Measurements from ENCODE around the gene OXCT2. TPM values are rescaled to one million over a fixed set of nuclear protein-coding genes. Genes with fewer than 3 reads are reported as not detected.
"Not testable (repeated sequence)": the region's sequence is repeated elsewhere in the genome, so short reads cannot be mapped to it uniquely, and the experiment has no call there.

The OXCT2 gene
- total RNA-seq, 1 experiment from 2014 or later: 0.74 TPM

GRCh38 chr1:39787964-39788363, 16.8 kb upstream of the OXCT2 start:
- DNase-seq (ENCODE audit: extremely low read depth, low read depth): not testable (repeated sequence)

- no peak for DNase-seq (ENCODE audit: extremely low read depth, low read depth)
These were observed 16.3 kb upstream of the OXCT2 start for GRCh38 chr1:39787468-39787867.

- DNase-seq (ENCODE audit: extremely low read depth, low read depth): not testable (repeated sequence)
These were observed 15.9 kb upstream of the OXCT2 start for GRCh38 chr1:39787108-39787375.

GRCh38 chr1:39786303-39787107, 15.4 kb upstream of the OXCT2 start:
- not testable (repeated sequence) for DNase-seq (ENCODE audit: extremely low read depth, low read depth)

GRCh38 chr1:39782685-39783084, 11.5 kb upstream of the OXCT2 start:
- DNase-seq (ENCODE audit: extremely low read depth, low read depth): not testable (repeated sequence)

- DNase-seq (ENCODE audit: extremely low read depth, low read depth): no peak
These were observed 11.0 kb upstream of the OXCT2 start for GRCh38 chr1:39782103-39782502.

GRCh38 chr1:39781349-39781715, 10.2 kb upstream of the OXCT2 start:
- DNase-seq (ENCODE audit: extremely low read depth, low read depth): no peak

GRCh38 chr1:39779821-39780220, 8.7 kb upstream of the OXCT2 start:
- DNase-seq (ENCODE audit: extremely low read depth, low read depth): no peak

GRCh38 chr1:39779137-39779536, 8.0 kb upstream of the OXCT2 start:
- DNase-seq (ENCODE audit: extremely low read depth, low read depth): no peak

GRCh38 chr1:39778463-39779099, 7.4 kb upstream of the OXCT2 start:
- DNase-seq (ENCODE audit: extremely low read depth, low read depth): not testable (repeated sequence)

- DNase-seq (ENCODE audit: extremely low read depth, low read depth): not testable (repeated sequence)
These were observed 6.7 kb upstream of the OXCT2 start for GRCh38 chr1:39777896-39778295.

- DNase-seq (ENCODE audit: extremely low read depth, low read depth): no peak
These were observed 6.2 kb upstream of the OXCT2 start for GRCh38 chr1:39777306-39777705.

- DNase-seq (ENCODE audit: extremely low read depth, low read depth): no peak
These were observed 5.7 kb upstream of the OXCT2 start for GRCh38 chr1:39776886-39777285.

- no peak for DNase-seq (ENCODE audit: extremely low read depth, low read depth)
These were observed 5.2 kb upstream of the OXCT2 start for GRCh38 chr1:39776400-39776713.

GRCh38 chr1:39775676-39776399, 4.7 kb upstream of the OXCT2 start:
- DNase-seq (ENCODE audit: extremely low read depth, low read depth): not testable (repeated sequence)

- not testable (repeated sequence) for DNase-seq (ENCODE audit: extremely low read depth, low read depth)
These were observed 4.0 kb upstream of the OXCT2 start for GRCh38 chr1:39775141-39775540.

- not testable (repeated sequence) for DNase-seq (ENCODE audit: extremely low read depth, low read depth)
These were observed 2.3 kb upstream of the OXCT2 start for GRCh38 chr1:39773369-39773979.

- DNase-seq (ENCODE audit: extremely low read depth, low read depth): not testable (repeated sequence)
These were observed 787 bp downstream of the OXCT2 start for GRCh38 chr1:39770100-39771021.

GRCh38 chr1:39769502-39769901, 1.6 kb downstream of the OXCT2 start:
- not testable (repeated sequence) for DNase-seq (ENCODE audit: extremely low read depth, low read depth)

- not testable (repeated sequence) for DNase-seq (ENCODE audit: extremely low read depth, low read depth)
These were observed 4.7 kb downstream of the OXCT2 start for GRCh38 chr1:39766466-39766865.
